Gastrocnemius medialis (tissue), 4 donors: ENCODE data around the gene WNT9A.

Experiments
- POLR2A ChIP-seq, 2 donors: fragments of 450-650 bp; IDR thresholded peaks; one replicate each; pipeline ENCODE4 v1.6.1; 2017; ENCODE audit warnings: antibody characterized with exemption in 2 of 2, mild to moderate bottlenecking in 2 of 2, moderate library complexity in 2 of 2
- TF ChIP-seq, protein P1 (sequence below), 5 experiments: fragments of 450-650 bp in 3 of 5; fragments of 200-600 bp in 2 of 5; sonication (generic) in 2 of 5; IDR thresholded peaks in 4 of 5; conservative IDR thresholded peaks in 1 of 5; 1 replicate in 4 of 5; 2 replicates in 1 of 5; pipeline ENCODE4 v1.5.1; 2016 to 2019; ENCODE audit warnings: antibody characterized with exemption in 5 of 5, mild to moderate bottlenecking in 3 of 5, moderate library complexity in 3 of 5

DNA sequence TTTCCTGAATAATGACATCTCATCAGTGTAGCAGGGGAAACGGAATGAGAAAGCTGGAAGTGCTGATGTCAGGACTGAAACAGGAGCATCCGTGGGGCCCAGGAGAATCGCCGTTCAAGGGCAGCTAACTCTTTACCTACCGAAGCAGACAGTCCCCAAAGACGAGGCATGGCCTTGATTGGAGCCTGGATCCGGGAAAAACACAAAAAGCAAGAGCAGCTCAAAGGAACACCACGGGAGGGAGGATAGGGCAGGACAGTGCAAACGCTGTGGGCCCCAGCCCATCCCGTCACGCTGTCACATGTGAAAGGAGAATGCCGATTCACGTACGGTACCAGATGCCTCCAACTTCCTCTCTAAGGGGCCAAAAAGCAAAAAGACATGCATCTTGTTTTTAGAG, 34.9 kb downstream of the WNT9A start:
- TF ChIP-seq, protein P1, sequence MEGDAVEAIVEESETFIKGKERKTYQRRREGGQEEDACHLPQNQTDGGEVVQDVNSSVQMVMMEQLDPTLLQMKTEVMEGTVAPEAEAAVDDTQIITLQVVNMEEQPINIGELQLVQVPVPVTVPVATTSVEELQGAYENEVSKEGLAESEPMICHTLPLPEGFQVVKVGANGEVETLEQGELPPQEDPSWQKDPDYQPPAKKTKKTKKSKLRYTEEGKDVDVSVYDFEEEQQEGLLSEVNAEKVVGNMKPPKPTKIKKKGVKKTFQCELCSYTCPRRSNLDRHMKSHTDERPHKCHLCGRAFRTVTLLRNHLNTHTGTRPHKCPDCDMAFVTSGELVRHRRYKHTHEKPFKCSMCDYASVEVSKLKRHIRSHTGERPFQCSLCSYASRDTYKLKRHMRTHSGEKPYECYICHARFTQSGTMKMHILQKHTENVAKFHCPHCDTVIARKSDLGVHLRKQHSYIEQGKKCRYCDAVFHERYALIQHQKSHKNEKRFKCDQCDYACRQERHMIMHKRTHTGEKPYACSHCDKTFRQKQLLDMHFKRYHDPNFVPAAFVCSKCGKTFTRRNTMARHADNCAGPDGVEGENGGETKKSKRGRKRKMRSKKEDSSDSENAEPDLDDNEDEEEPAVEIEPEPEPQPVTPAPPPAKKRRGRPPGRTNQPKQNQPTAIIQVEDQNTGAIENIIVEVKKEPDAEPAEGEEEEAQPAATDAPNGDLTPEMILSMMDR (IDR thresholded peaks at IDR 0.05 in 4 of 5, conservative IDR thresholded peaks at IDR 0.05 in 1 of 5): no peak
- TF ChIP-seq POLR2A (IDR thresholded peaks at IDR 0.05): no peak
